ENCODE results near the gene GPC6.

DNA sequence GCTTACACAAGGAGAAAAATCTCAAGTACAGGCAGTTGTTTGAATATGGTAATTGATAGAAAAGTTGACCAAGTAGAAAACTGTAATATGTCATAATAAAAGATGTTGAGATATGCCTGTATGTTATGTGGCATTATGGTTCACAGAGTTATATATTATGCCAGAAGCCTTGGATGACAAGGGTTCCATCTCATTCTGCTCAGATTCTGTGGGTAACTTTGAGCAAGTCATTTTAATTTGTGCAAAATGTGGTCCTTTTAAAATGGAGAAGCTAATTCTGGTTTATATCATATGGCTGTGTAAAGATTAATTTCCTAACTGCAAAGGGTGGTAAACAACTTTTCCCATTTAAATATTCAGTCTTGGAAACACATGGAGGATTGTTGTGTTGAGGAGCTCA lies 180.9 kb downstream of the GPC6 start:
- TF ChIP-seq, protein P1, sequence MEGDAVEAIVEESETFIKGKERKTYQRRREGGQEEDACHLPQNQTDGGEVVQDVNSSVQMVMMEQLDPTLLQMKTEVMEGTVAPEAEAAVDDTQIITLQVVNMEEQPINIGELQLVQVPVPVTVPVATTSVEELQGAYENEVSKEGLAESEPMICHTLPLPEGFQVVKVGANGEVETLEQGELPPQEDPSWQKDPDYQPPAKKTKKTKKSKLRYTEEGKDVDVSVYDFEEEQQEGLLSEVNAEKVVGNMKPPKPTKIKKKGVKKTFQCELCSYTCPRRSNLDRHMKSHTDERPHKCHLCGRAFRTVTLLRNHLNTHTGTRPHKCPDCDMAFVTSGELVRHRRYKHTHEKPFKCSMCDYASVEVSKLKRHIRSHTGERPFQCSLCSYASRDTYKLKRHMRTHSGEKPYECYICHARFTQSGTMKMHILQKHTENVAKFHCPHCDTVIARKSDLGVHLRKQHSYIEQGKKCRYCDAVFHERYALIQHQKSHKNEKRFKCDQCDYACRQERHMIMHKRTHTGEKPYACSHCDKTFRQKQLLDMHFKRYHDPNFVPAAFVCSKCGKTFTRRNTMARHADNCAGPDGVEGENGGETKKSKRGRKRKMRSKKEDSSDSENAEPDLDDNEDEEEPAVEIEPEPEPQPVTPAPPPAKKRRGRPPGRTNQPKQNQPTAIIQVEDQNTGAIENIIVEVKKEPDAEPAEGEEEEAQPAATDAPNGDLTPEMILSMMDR (IDR thresholded peaks at IDR 0.05), result no peak
- TF ChIP-seq EZH2 (IDR thresholded peaks at IDR 0.05; ENCODE audit: borderline replicate concordance, insufficient read depth, low read depth, low read length, poor library complexity, severe bottlenecking), result no peak

Data from B cell (primary cell).